Measurements from ENCODE around the gene VAV3. TPM values are rescaled to one million over a fixed set of nuclear protein-coding genes. Genes with fewer than 3 reads are reported as not detected.

VAV3 gene
- total RNA-seq, 1 experiment from 2014 or later = not detected

DNA sequence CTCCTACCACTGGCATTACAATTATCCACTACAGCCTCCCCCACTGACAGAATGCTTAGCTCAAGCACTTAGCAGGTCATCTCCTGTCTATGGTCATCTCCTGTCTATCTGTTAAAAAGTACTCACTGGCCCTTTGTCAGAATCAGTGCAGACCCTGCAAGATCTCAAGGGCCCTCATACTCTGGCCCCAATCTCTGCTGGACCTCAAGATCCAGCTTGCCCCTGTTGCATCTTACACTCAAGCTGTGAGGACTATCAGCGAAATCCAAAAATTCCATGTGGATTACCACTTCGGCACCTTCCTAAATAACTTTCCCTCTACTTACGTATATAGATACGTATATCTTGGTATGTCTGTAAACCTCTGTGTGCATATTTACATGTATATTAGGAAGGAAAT is 101.6 kb downstream of the VAV3 start:
- intact Hi-C loops (cut with micrococcal nuclease) = no loop called here
- H3K9me2 ChIP-seq (ENCODE audit: insufficient read depth) = no peaks in the 10 kb centered on the region
- ATAC-seq (no peak), DNase-seq (ENCODE audit: low read depth, low spot score) (no peak)
- H2AFZ ChIP-seq (ENCODE audit: low read depth, low read length, poor library complexity, severe bottlenecking) = no peak overlapping the region
- ChIA-PET CTCF (no interaction called here), POLR2A (no interaction called here), RAD21 (ENCODE audit: low non-redundant PET in 1 of 2, low total read pairs in 2 of 2, uncharacterized antibody in 2 of 2, unreplicated experiment in 2 of 2) (no interaction called here)
- no peak overlapping the region for H3K27ac ChIP-seq (ENCODE audit: low read depth, low read length)
- BruUV-seq (replicated peaks) = no TSS peak
- no peaks in the 10 kb centered on the region for H3K4me1 ChIP-seq (ENCODE audit: control insufficient read depth in 1 of 2, insufficient read depth in 2 of 2, low read length in 2 of 2)
- no peak overlapping the region for H3K4me2 ChIP-seq (ENCODE audit: low read length)
- no peaks in the 10 kb centered on the region for H3K9me3 ChIP-seq (ENCODE audit: control insufficient read depth in 1 of 2, insufficient read depth in 1 of 2, low read depth in 1 of 2, low read length in 2 of 2)
- H3K79me2 ChIP-seq (ENCODE audit: insufficient read depth, low read length) = no peaks in the 10 kb centered on the region
- no peak overlapping the region for H3K9ac ChIP-seq (ENCODE audit: low read length)
- no peak for TF ChIP-seq EZH2 (IDR thresholded peaks at IDR 0.05)
- no peak for TF ChIP-seq EZH2phosphoT487 (IDR thresholded peaks at IDR 0.05; ENCODE audit: borderline replicate concordance)
- TF ChIP-seq ZFX (IDR thresholded peaks at IDR 0.05) = no peak
- TF ChIP-seq JUND (IDR thresholded peaks at IDR 0.05) = no peak
- TF ChIP-seq YY1 (IDR thresholded peaks at IDR 0.05; ENCODE audit: extremely low read depth, insufficient replicate concordance, low read depth, low read length) = no peak
- no peak for TF ChIP-seq POLR2A (IDR thresholded peaks at IDR 0.05; ENCODE audit: borderline replicate concordance, extremely low read depth, insufficient read depth, insufficient read length)
- no peak for TF ChIP-seq CBX3 (IDR thresholded peaks at IDR 0.05; ENCODE audit: low read depth)
- TF ChIP-seq SRF (IDR thresholded peaks at IDR 0.05; ENCODE audit: low read depth) = no peak
- no peaks in the 10 kb centered on the region; the same call in 1 of the 2 replicates for H4K20me1 ChIP-seq (ENCODE audit: insufficient read depth)
- H3K4me3 ChIP-seq (replicated peaks in 1 of 2; ENCODE audit: low read depth in 1 of 2, low read length in 2 of 2) = no peak overlapping the region
- no peaks in the 10 kb centered on the region for H3K36me3 ChIP-seq (ENCODE audit: control insufficient read depth in 1 of 2, insufficient read depth in 2 of 2, low read length in 2 of 2)
- peaks cover 31% of the 10 kb centered on the region for H3K27me3 ChIP-seq (ENCODE audit: insufficient read depth, low read length)

GRCh38 chr1:107862064-107862463 is 102.9 kb downstream of the VAV3 start:
- Histone ChIP-seq H3K9ac (ENCODE audit: low read length) (no peak overlapping the region), H3K27ac (ENCODE audit: low read depth, low read length) (no peak overlapping the region), H3K36me3 (ENCODE audit: control insufficient read depth in 1 of 2, insufficient read depth in 2 of 2, low read length in 2 of 2) (no peaks in the 10 kb centered on the region), H3K9me3 (ENCODE audit: control insufficient read depth in 1 of 2, insufficient read depth in 1 of 2, low read depth in 1 of 2, low read length in 2 of 2) (no peaks in the 10 kb centered on the region), H3K9me2 (ENCODE audit: insufficient read depth) (no peaks in the 10 kb centered on the region), H3K4me1 (ENCODE audit: control insufficient read depth in 1 of 2, insufficient read depth in 2 of 2, low read length in 2 of 2) (no peaks in the 10 kb centered on the region), H4K20me1 (ENCODE audit: insufficient read depth) (no peaks in the 10 kb centered on the region; the same call in 1 of the 2 replicates), H2AFZ (ENCODE audit: low read depth, low read length, poor library complexity, severe bottlenecking) (no peak overlapping the region), H3K4me2 (ENCODE audit: low read length) (no peak overlapping the region), H3K79me2 (ENCODE audit: insufficient read depth, low read length) (no peaks in the 10 kb centered on the region), H3K4me3 (replicated peaks in 1 of 2; ENCODE audit: low read depth in 1 of 2, low read length in 2 of 2) (no peak overlapping the region), H3K27me3 (ENCODE audit: insufficient read depth, low read length) (peaks cover 19% of the 10 kb centered on the region)
- ChIA-PET CTCF (no interaction called here), POLR2A (no interaction called here), RAD21 (ENCODE audit: low non-redundant PET in 1 of 2, low total read pairs in 2 of 2, uncharacterized antibody in 2 of 2, unreplicated experiment in 2 of 2) (no interaction called here)
- TF ChIP-seq ELF1 (IDR thresholded peaks at IDR 0.05; ENCODE audit: borderline replicate concordance, low read depth) (no peak), POLR2AphosphoS5 (IDR thresholded peaks at IDR 0.05; ENCODE audit: low read depth, low read length) (no peak), ZNF274 (IDR thresholded peaks at IDR 0.05; ENCODE audit: low read depth, low read length) (no peak), CEBPB (IDR thresholded peaks at IDR 0.05; ENCODE audit: low read depth) (no peak)
- TF ChIP-seq, protein P1, sequence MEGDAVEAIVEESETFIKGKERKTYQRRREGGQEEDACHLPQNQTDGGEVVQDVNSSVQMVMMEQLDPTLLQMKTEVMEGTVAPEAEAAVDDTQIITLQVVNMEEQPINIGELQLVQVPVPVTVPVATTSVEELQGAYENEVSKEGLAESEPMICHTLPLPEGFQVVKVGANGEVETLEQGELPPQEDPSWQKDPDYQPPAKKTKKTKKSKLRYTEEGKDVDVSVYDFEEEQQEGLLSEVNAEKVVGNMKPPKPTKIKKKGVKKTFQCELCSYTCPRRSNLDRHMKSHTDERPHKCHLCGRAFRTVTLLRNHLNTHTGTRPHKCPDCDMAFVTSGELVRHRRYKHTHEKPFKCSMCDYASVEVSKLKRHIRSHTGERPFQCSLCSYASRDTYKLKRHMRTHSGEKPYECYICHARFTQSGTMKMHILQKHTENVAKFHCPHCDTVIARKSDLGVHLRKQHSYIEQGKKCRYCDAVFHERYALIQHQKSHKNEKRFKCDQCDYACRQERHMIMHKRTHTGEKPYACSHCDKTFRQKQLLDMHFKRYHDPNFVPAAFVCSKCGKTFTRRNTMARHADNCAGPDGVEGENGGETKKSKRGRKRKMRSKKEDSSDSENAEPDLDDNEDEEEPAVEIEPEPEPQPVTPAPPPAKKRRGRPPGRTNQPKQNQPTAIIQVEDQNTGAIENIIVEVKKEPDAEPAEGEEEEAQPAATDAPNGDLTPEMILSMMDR (IDR thresholded peaks at IDR 0.05 in 2 of 3, conservative IDR thresholded peaks at IDR 0.05 in 1 of 3; ENCODE audit: borderline replicate concordance in 1 of 3, insufficient read depth in 1 of 3, low read depth in 2 of 3, low read length in 2 of 3) = no peak
- no TSS peak for BruUV-seq (replicated peaks)
- intact Hi-C loops (cut with micrococcal nuclease) = no loop called here
- ATAC-seq (no peak), DNase-seq (ENCODE audit: low read depth, low spot score) (no peak)
